Stimulated activated naive CD8-positive, alpha-beta T cell treated with anti-CD3 and anti-CD28 coated beads, Interleukin-15, Interleukin-2, amounts not matched to agents 100 ng/mL and 50 ng/mL, for 24 hours (primary cell): ENCODE data around the gene LSAMP.

Experiments used
- H3K27ac Mint-ChIP-seq: one replicate; pipeline ENCODE4 v1.8.0; 2021; ENCODE audit warnings: mild to moderate bottlenecking, mixed read lengths
- H3K27me3 Mint-ChIP-seq: one replicate; pipeline ENCODE4 v1.8.0; 2021; ENCODE audit warnings: mixed read lengths
- H3K36me3 Mint-ChIP-seq: one replicate; pipeline ENCODE4 v1.8.0; 2021; ENCODE audit warnings: low read depth, mixed read lengths
- H3K4me1 Mint-ChIP-seq: one replicate; pipeline ENCODE4 v1.8.0; 2021; ENCODE audit warnings: low read depth, mixed read lengths
- H3K4me3 Mint-ChIP-seq: one replicate; pipeline ENCODE4 v1.8.0; 2021; ENCODE audit warnings: mild to moderate bottlenecking, mixed read lengths
- H3K9me3 Mint-ChIP-seq: one replicate; pipeline ENCODE4 v1.8.0; 2021; ENCODE audit warnings: mixed read lengths

LSAMP gene

GRCh38 chr3:116350119-116350733, 95.1 kb downstream of the LSAMP start:
- Mint-ChIP-seq H3K27ac (no peak overlapping the region), H3K4me3 (no peak overlapping the region), H3K27me3 (no peaks in the 10 kb centered on the region), H3K36me3 (no peaks in the 10 kb centered on the region), H3K4me1 (no peaks in the 10 kb centered on the region), H3K9me3 (peaks cover 12% of the 10 kb centered on the region)

GRCh38 chr3:116348216-116348615, 97.1 kb downstream of the LSAMP start:
- H3K27me3 Mint-ChIP-seq, result no peaks in the 10 kb centered on the region
- H3K27ac Mint-ChIP-seq, result no peak overlapping the region
- H3K4me1 Mint-ChIP-seq, result no peaks in the 10 kb centered on the region
- no peaks in the 10 kb centered on the region for H3K36me3 Mint-ChIP-seq
- peaks cover 12% of the 10 kb centered on the region for H3K9me3 Mint-ChIP-seq
- H3K4me3 Mint-ChIP-seq, result no peak overlapping the region

- H3K4me3 Mint-ChIP-seq, result no peak overlapping the region
- no peaks in the 10 kb centered on the region for H3K27me3 Mint-ChIP-seq
- no peaks in the 10 kb centered on the region for H3K4me1 Mint-ChIP-seq
- no peak overlapping the region for H3K27ac Mint-ChIP-seq
- peaks cover 12% of the 10 kb centered on the region for H3K9me3 Mint-ChIP-seq
- no peaks in the 10 kb centered on the region for H3K36me3 Mint-ChIP-seq
These were observed 102.8 kb downstream of the LSAMP start for GRCh38 chr3:116342499-116342898.

- H3K4me1 Mint-ChIP-seq, result no peaks in the 10 kb centered on the region
- H3K9me3 Mint-ChIP-seq, result peaks cover 12% of the 10 kb centered on the region
- no peaks in the 10 kb centered on the region for H3K36me3 Mint-ChIP-seq
- H3K4me3 Mint-ChIP-seq, result no peak overlapping the region
- H3K27me3 Mint-ChIP-seq, result no peaks in the 10 kb centered on the region
- H3K27ac Mint-ChIP-seq, result no peak overlapping the region
These were observed 103.4 kb downstream of the LSAMP start for GRCh38 chr3:116341899-116342298.

GRCh38 chr3:116341381-116341780, 103.9 kb downstream of the LSAMP start:
- Mint-ChIP-seq H3K27me3 (no peaks in the 10 kb centered on the region), H3K36me3 (no peaks in the 10 kb centered on the region), H3K4me3 (no peak overlapping the region), H3K4me1 (no peaks in the 10 kb centered on the region), H3K9me3 (peaks cover 12% of the 10 kb centered on the region), H3K27ac (no peak overlapping the region)

- H3K4me3 Mint-ChIP-seq, result no peak overlapping the region
- no peaks in the 10 kb centered on the region for H3K27me3 Mint-ChIP-seq
- H3K4me1 Mint-ChIP-seq, result no peaks in the 10 kb centered on the region
- no peak overlapping the region for H3K27ac Mint-ChIP-seq
- H3K9me3 Mint-ChIP-seq, result peaks cover 12% of the 10 kb centered on the region
- H3K36me3 Mint-ChIP-seq, result no peaks in the 10 kb centered on the region
These were observed 104.5 kb downstream of the LSAMP start for GRCh38 chr3:116340680-116341216.

- Mint-ChIP-seq H3K4me1 (no peaks in the 10 kb centered on the region), H3K27me3 (no peaks in the 10 kb centered on the region), H3K36me3 (no peaks in the 10 kb centered on the region), H3K9me3 (peaks cover 12% of the 10 kb centered on the region), H3K4me3 (no peak overlapping the region), H3K27ac (no peak overlapping the region)
These were observed 105.8 kb downstream of the LSAMP start for GRCh38 chr3:116339441-116340028.

- Mint-ChIP-seq H3K9me3 (peaks cover 12% of the 10 kb centered on the region), H3K27me3 (no peaks in the 10 kb centered on the region), H3K4me3 (no peak overlapping the region), H3K36me3 (no peaks in the 10 kb centered on the region), H3K27ac (no peak overlapping the region), H3K4me1 (no peaks in the 10 kb centered on the region)
These were observed 106.6 kb downstream of the LSAMP start for GRCh38 chr3:116338713-116339112.

GRCh38 chr3:116337229-116337628, 108.1 kb downstream of the LSAMP start:
- no peaks in the 10 kb centered on the region for H3K36me3 Mint-ChIP-seq
- peaks cover 6% of the 10 kb centered on the region for H3K9me3 Mint-ChIP-seq

GRCh38 chr3:116331380-116331779, 113.9 kb downstream of the LSAMP start:
- no peak overlapping the region for H3K4me3 Mint-ChIP-seq
- H3K27ac Mint-ChIP-seq, result no peak overlapping the region
- H3K27me3 Mint-ChIP-seq, result no peaks in the 10 kb centered on the region
- no peaks in the 10 kb centered on the region for H3K36me3 Mint-ChIP-seq
- H3K4me1 Mint-ChIP-seq, result no peaks in the 10 kb centered on the region
- H3K9me3 Mint-ChIP-seq, result peaks cover 8% of the 10 kb centered on the region

More at GRCh38 chr3:116337229-116337628, 108.1 kb downstream of the LSAMP start:
- Mint-ChIP-seq H3K4me1 (no peaks in the 10 kb centered on the region), H3K4me3 (no peak overlapping the region), H3K27me3 (no peaks in the 10 kb centered on the region), H3K27ac (no peak overlapping the region)

GRCh38 chr3:116322750-116323375, 122.4 kb downstream of the LSAMP start:
- Mint-ChIP-seq H3K36me3 (no peaks in the 10 kb centered on the region), H3K27ac (no peak overlapping the region), H3K9me3 (peaks cover 11% of the 10 kb centered on the region), H3K27me3 (no peaks in the 10 kb centered on the region), H3K4me1 (no peaks in the 10 kb centered on the region), H3K4me3 (no peak overlapping the region)

GRCh38 chr3:116318370-116318769, 126.9 kb downstream of the LSAMP start:
- H3K4me3 Mint-ChIP-seq, result no peak overlapping the region
- H3K27ac Mint-ChIP-seq, result no peak overlapping the region
- no peaks in the 10 kb centered on the region for H3K4me1 Mint-ChIP-seq
- no peaks in the 10 kb centered on the region for H3K27me3 Mint-ChIP-seq
- H3K9me3 Mint-ChIP-seq, result peaks cover 14% of the 10 kb centered on the region
- no peaks in the 10 kb centered on the region for H3K36me3 Mint-ChIP-seq

- H3K36me3 Mint-ChIP-seq, result no peaks in the 10 kb centered on the region
- H3K4me1 Mint-ChIP-seq, result no peaks in the 10 kb centered on the region
- no peaks in the 10 kb centered on the region for H3K27me3 Mint-ChIP-seq
- peaks cover 7% of the 10 kb centered on the region for H3K9me3 Mint-ChIP-seq
- H3K27ac Mint-ChIP-seq, result no peak overlapping the region
- no peak overlapping the region for H3K4me3 Mint-ChIP-seq
These were observed 128.5 kb downstream of the LSAMP start for GRCh38 chr3:116316771-116317170.

- Mint-ChIP-seq H3K36me3 (no peaks in the 10 kb centered on the region), H3K4me3 (no peak overlapping the region), H3K4me1 (no peaks in the 10 kb centered on the region), H3K27ac (no peak overlapping the region), H3K27me3 (no peaks in the 10 kb centered on the region), H3K9me3 (peaks cover 7% of the 10 kb centered on the region)
These were observed 130.8 kb downstream of the LSAMP start for GRCh38 chr3:116314476-116314875.

- Mint-ChIP-seq H3K4me1 (no peaks in the 10 kb centered on the region), H3K9me3 (peaks cover 4% of the 10 kb centered on the region), H3K27me3 (no peaks in the 10 kb centered on the region), H3K27ac (no peak overlapping the region), H3K4me3 (no peak overlapping the region), H3K36me3 (no peaks in the 10 kb centered on the region)
These were observed 138.6 kb downstream of the LSAMP start for GRCh38 chr3:116306720-116307119.
